Neutrophil (primary cell): ENCODE results near the gene CLIP1.

ENCODE experiments used
- H3K27ac ChIP-seq: fragments of 200-600 bp; sonication (generic); 2 replicates; pipeline ENCODE4 v1.5.1; 2016; ENCODE audit warnings: mild to moderate bottlenecking, moderate library complexity
- H3K27me3 ChIP-seq: fragments of 200-600 bp; sonication (generic); 2 replicates; pipeline ENCODE4 v1.6.0; 2016; ENCODE audit warnings: mild to moderate bottlenecking
- H3K36me3 ChIP-seq: fragments of 200-600 bp; sonication (generic); 2 replicates; pipeline ENCODE4 v1.5.1; 2017
- H3K4me1 ChIP-seq, 2 experiments: fragments of 200-600 bp in 1 of 2; sonication (generic) in 1 of 2; 1 replicate in 1 of 2; 2 replicates in 1 of 2; pipeline versions ENCODE4 v1.5.1 to v1.6.1; 2013 to 2016; ENCODE audit warnings: low read depth in 1 of 2, low read length in 1 of 2, mild to moderate bottlenecking in 1 of 2, moderate library complexity in 1 of 2; ENCODE audit not compliant: control insufficient read depth in 1 of 2, insufficient read depth in 1 of 2
- H3K4me3 ChIP-seq, 2 experiments: fragments of 200-600 bp in 1 of 2; sonication (generic) in 1 of 2; 1 replicate in 1 of 2; 2 replicates in 1 of 2; pipeline ENCODE4 v1.5.1; 2013 to 2016; ENCODE audit warnings: low read depth in 1 of 2, low read length in 1 of 2, mild to moderate bottlenecking in 1 of 2, moderate library complexity in 1 of 2
- H3K9me3 ChIP-seq: fragments of 200-600 bp; sonication (generic); 2 replicates; pipeline ENCODE4 v1.5.1; 2016
- CTCF ChIP-seq: fragments of 200-600 bp; sonication (generic); IDR thresholded peaks from 2 replicates; pipeline ENCODE4 v1.5.1; 2016; ENCODE audit warnings: antibody characterized with exemption

Gene CLIP1

GRCh38 chr12:122411537-122411936, 10.9 kb downstream of the CLIP1 start:
- TF ChIP-seq CTCF: no peak
- no peaks in the 10 kb centered on the region for H3K9me3 ChIP-seq
- no peak overlapping the region for H3K27ac ChIP-seq
- peaks cover 8% of the 10 kb centered on the region for H3K36me3 ChIP-seq
- H3K4me1 ChIP-seq: peaks cover 18 to 20% of the 10 kb centered on the region in 2 experiments
- H3K27me3 ChIP-seq: no peaks in the 10 kb centered on the region
- no peak overlapping the region for H3K4me3 ChIP-seq

- Histone ChIP-seq H3K9me3 (no peaks in the 10 kb centered on the region), H3K36me3 (no peaks in the 10 kb centered on the region), H3K4me1 (no peaks in the 10 kb centered on the region), H3K4me3 (no peak overlapping the region), H3K27ac (no peak overlapping the region), H3K27me3 (no peaks in the 10 kb centered on the region)
- TF ChIP-seq CTCF: no peak
Observed at GRCh38 chr12:122407208-122407607, 15.3 kb downstream of the CLIP1 start.

GRCh38 chr12:122406701-122407164, 15.7 kb downstream of the CLIP1 start:
- no peaks in the 10 kb centered on the region for H3K4me1 ChIP-seq
- H3K27me3 ChIP-seq: no peaks in the 10 kb centered on the region
- H3K9me3 ChIP-seq: no peaks in the 10 kb centered on the region
- H3K36me3 ChIP-seq: no peaks in the 10 kb centered on the region
- no peak for TF ChIP-seq CTCF
- H3K4me3 ChIP-seq: no peak overlapping the region
- H3K27ac ChIP-seq: no peak overlapping the region

- no peaks in the 10 kb centered on the region for H3K9me3 ChIP-seq
- H3K27me3 ChIP-seq: no peaks in the 10 kb centered on the region
- no peaks in the 10 kb centered on the region for H3K36me3 ChIP-seq
- no peak overlapping the region for H3K27ac ChIP-seq
- H3K4me3 ChIP-seq: no peak overlapping the region
- H3K4me1 ChIP-seq: peaks cover 18 to 23% of the 10 kb centered on the region in 2 experiments
- no peak for TF ChIP-seq CTCF
Observed at GRCh38 chr12:122403831-122404230, 18.6 kb downstream of the CLIP1 start.

GRCh38 chr12:122403115-122403770, 19.2 kb downstream of the CLIP1 start:
- Histone ChIP-seq H3K4me1 (peaks cover 18 to 23% of the 10 kb centered on the region in 2 experiments), H3K4me3 (no peak overlapping the region), H3K27ac (no peak overlapping the region), H3K36me3 (no peaks in the 10 kb centered on the region), H3K9me3 (no peaks in the 10 kb centered on the region), H3K27me3 (no peaks in the 10 kb centered on the region)
- no peak for TF ChIP-seq CTCF
